Measurements from ENCODE around the gene MEF2C. TPM values are rescaled to one million over a fixed set of nuclear protein-coding genes. Genes with fewer than 3 reads are reported as not detected.

Gene MEF2C
- polyA plus RNA-seq, 1 donor (not counting 4 experiments of a cell fraction or from before 2014, with no cell fraction given) = 0.10 TPM

DNA sequence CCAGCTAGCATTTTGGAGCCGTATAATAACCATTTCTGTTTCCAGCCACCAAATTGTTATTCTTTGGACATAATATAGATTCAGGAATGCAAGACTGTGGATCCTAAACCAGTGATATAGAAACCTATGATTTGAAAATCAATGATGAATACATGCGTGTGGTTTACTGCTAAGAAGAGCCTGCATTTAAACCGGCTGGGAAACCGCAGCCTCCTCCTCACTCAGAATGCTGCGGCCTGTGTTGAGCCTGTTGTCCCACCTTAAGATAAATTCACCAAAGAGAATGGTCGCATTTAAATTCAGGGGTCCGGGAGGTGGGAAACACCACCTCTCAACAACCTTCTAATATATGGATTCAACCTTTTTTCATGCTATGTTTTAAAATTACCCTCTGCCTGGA is 148.0 kb downstream of the MEF2C start:
- Histone ChIP-seq H3K4me3 (ENCODE audit: control insufficient read depth in 2 of 3, extremely low read depth in 1 of 3, insufficient read depth in 2 of 3, low read depth in 1 of 3, low read length in 3 of 3) (no peak overlapping the region), H3K4me1 (ENCODE audit: control insufficient read depth, extremely low read depth, insufficient read depth, low read length) (no peaks in the 10 kb centered on the region), H3K27me3 (ENCODE audit: control insufficient read depth, extremely low read depth, insufficient read depth, low read length) (no peaks in the 10 kb centered on the region), H3K9me3 (ENCODE audit: control insufficient read depth, low read depth, low read length) (no peaks in the 10 kb centered on the region), H3K4me2 (ENCODE audit: control insufficient read depth, extremely low read depth, insufficient read depth, low read depth, low read length) (no peak overlapping the region), H3K27ac (ENCODE audit: control insufficient read depth, insufficient read depth, low read length) (no peak overlapping the region), H3K79me2 (ENCODE audit: control insufficient read depth, insufficient read depth, low read length) (no peaks in the 10 kb centered on the region), H3K9me1 (ENCODE audit: control insufficient read depth, extremely low read depth, insufficient read depth, low read length) (no peaks in the 10 kb centered on the region), H2AFZ (ENCODE audit: control insufficient read depth, low read length) (no peak overlapping the region), H4K20me1 (ENCODE audit: control insufficient read depth, extremely low read depth, insufficient read depth, low read length) (no peaks in the 10 kb centered on the region), H3K9ac (ENCODE audit: control insufficient read depth, extremely low read depth, insufficient read depth, low read length) (no peak overlapping the region), H3K36me3 (ENCODE audit: control insufficient read depth in 2 of 2, extremely low read depth in 1 of 2, insufficient read depth in 2 of 2, low read length in 2 of 2) (no peaks in the 10 kb centered on the region)
- TF ChIP-seq, protein P1, sequence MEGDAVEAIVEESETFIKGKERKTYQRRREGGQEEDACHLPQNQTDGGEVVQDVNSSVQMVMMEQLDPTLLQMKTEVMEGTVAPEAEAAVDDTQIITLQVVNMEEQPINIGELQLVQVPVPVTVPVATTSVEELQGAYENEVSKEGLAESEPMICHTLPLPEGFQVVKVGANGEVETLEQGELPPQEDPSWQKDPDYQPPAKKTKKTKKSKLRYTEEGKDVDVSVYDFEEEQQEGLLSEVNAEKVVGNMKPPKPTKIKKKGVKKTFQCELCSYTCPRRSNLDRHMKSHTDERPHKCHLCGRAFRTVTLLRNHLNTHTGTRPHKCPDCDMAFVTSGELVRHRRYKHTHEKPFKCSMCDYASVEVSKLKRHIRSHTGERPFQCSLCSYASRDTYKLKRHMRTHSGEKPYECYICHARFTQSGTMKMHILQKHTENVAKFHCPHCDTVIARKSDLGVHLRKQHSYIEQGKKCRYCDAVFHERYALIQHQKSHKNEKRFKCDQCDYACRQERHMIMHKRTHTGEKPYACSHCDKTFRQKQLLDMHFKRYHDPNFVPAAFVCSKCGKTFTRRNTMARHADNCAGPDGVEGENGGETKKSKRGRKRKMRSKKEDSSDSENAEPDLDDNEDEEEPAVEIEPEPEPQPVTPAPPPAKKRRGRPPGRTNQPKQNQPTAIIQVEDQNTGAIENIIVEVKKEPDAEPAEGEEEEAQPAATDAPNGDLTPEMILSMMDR (optimal IDR thresholded peaks at IDR 0.05 in 1 of 3, IDR thresholded peaks at IDR 0.05 in 1 of 3, conservative IDR thresholded peaks at IDR 0.05 in 1 of 3; ENCODE audit: extremely low read depth in 1 of 3, insufficient read depth in 2 of 3, low read length in 3 of 3) = no peak
- TF ChIP-seq EZH2 (IDR thresholded peaks at IDR 0.05; ENCODE audit: low read length) = no peak
- dilution Hi-C loops (cut with MboI; ENCODE audit: extremely low pct_ligation_motif_present, low sequenced_read_pairs) = loop anchor here (25.0 kb wide), 1 partner anchor 602 kb away; no protein-coding TSS in a partner anchor
- DNase-seq (ENCODE audit: low read depth, low spot score) (no peak), FAIRE-seq (no peak)

DNA sequence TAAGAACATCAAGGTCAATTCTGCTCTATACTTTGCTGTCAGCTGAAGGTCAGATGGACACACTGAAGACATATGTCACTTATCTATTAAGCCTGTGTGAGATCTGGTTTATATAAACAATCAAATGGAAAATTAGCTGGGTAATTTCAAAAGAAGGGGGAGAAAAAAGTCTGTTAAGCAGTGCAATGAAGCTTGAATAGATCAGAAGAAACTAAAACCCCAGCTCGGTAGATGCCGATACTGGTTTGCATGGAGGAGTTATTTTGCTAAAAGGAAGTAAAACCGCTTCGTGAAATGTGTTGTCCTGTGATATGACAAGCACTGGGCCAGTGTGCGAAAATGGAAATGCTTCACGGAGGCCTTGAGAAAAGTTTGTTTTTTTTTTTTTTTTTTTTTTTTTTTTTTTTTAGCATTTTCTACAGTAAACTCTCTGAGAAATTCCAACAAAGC is 148.8 kb downstream of the MEF2C start:
- no peak overlapping the region for H3K4me2 ChIP-seq (ENCODE audit: control insufficient read depth, extremely low read depth, insufficient read depth, low read depth, low read length)
- H3K4me1 ChIP-seq (ENCODE audit: control insufficient read depth, extremely low read depth, insufficient read depth, low read length) = no peaks in the 10 kb centered on the region
- TF ChIP-seq, protein P1 (optimal IDR thresholded peaks at IDR 0.05 in 1 of 3, IDR thresholded peaks at IDR 0.05 in 1 of 3, conservative IDR thresholded peaks at IDR 0.05 in 1 of 3; ENCODE audit: extremely low read depth in 1 of 3, insufficient read depth in 2 of 3, low read length in 3 of 3) = no peak
- no peak for TF ChIP-seq EZH2 (IDR thresholded peaks at IDR 0.05; ENCODE audit: low read length)
- H4K20me1 ChIP-seq (ENCODE audit: control insufficient read depth, extremely low read depth, insufficient read depth, low read length) = no peaks in the 10 kb centered on the region
- no peaks in the 10 kb centered on the region for H3K9me1 ChIP-seq (ENCODE audit: control insufficient read depth, extremely low read depth, insufficient read depth, low read length)
- FAIRE-seq = no peak
- DNase-seq (ENCODE audit: low read depth, low spot score) = no peak
- H3K4me3 ChIP-seq (ENCODE audit: control insufficient read depth in 2 of 3, extremely low read depth in 1 of 3, insufficient read depth in 2 of 3, low read depth in 1 of 3, low read length in 3 of 3) = no peak overlapping the region
- dilution Hi-C loops (cut with MboI; ENCODE audit: extremely low pct_ligation_motif_present, low sequenced_read_pairs) = loop anchor here (25.0 kb wide), 1 partner anchor 603 kb away; no protein-coding TSS in a partner anchor
- no peaks in the 10 kb centered on the region for H3K79me2 ChIP-seq (ENCODE audit: control insufficient read depth, insufficient read depth, low read length)
- no peak overlapping the region for H3K9ac ChIP-seq (ENCODE audit: control insufficient read depth, extremely low read depth, insufficient read depth, low read length)
- H3K36me3 ChIP-seq (ENCODE audit: control insufficient read depth in 2 of 2, extremely low read depth in 1 of 2, insufficient read depth in 2 of 2, low read length in 2 of 2) = no peaks in the 10 kb centered on the region
- H2AFZ ChIP-seq (ENCODE audit: control insufficient read depth, low read length) = no peak overlapping the region
- H3K27me3 ChIP-seq (ENCODE audit: control insufficient read depth, extremely low read depth, insufficient read depth, low read length) = no peaks in the 10 kb centered on the region
- H3K9me3 ChIP-seq (ENCODE audit: control insufficient read depth, low read depth, low read length) = no peaks in the 10 kb centered on the region
- no peak overlapping the region for H3K27ac ChIP-seq (ENCODE audit: control insufficient read depth, insufficient read depth, low read length)

Measured in keratinocyte (primary cell).